ENCODE results near the gene RUFY2. TPM values are rescaled to one million over a fixed set of nuclear protein-coding genes. Genes with fewer than 3 reads are reported as not detected.

The RUFY2 gene
- total and polyA plus RNA-seq, 8 donors = 4.6 to 104 (median 27.6) TPM

DNA sequence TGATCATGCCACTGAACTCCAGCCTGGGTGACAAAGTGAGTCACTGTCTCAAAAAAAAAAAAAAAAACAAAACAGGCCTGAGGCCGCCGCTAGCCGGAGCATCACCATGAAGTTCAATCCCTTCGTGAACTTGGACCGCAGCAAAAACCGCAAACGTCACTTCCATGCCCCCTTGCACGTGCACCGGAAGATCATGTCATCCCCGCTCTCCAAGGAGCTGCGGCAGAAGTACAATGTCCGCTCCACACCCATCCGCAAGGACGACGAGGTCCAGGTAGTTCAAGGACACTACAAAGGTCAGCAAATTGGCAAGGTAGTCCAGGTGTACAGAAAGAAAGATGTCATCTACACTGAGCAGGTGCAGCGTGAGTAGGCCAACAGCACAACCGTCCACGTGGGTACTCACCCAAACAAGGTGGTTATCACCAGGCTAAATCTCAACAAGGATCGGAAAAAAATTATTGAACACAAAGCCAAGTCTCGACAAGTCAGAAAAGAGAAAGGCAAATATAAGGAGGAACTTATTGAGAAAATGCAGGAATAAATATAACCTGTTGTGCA lies 17.5 kb upstream of the RUFY2 start:
- H3K4me1 ChIP-seq = no peaks in the 10 kb centered on the region
- no peaks in the 10 kb centered on the region for H3K27me3 ChIP-seq
- intact Hi-C loops (cut with DNase I; ENCODE audit: low total_unique reads) = no loop called here
- no peak for DNase-seq
- no peaks in the 10 kb centered on the region for H3K9me3 ChIP-seq
- no peak overlapping the region for H3K27ac ChIP-seq
- H3K36me3 ChIP-seq = peaks cover 0 to 10% (median 0%) of the 10 kb centered on the region in 4 donors
- no peak for TF ChIP-seq POLR2AphosphoS5 (IDR thresholded peaks at IDR 0.05)
- TF ChIP-seq CTCF (IDR thresholded peaks at IDR 0.05) = no peak
- no peak for TF ChIP-seq EP300 (IDR thresholded peaks at IDR 0.05)
- no peak for TF ChIP-seq POLR2A (IDR thresholded peaks at IDR 0.05)
- WGBS, 5 donors = 81 to 92% (median 91%) methylated on average over 20 of the region's 20 CpGs
- H3K4me3 ChIP-seq = no peak overlapping the region

DNA sequence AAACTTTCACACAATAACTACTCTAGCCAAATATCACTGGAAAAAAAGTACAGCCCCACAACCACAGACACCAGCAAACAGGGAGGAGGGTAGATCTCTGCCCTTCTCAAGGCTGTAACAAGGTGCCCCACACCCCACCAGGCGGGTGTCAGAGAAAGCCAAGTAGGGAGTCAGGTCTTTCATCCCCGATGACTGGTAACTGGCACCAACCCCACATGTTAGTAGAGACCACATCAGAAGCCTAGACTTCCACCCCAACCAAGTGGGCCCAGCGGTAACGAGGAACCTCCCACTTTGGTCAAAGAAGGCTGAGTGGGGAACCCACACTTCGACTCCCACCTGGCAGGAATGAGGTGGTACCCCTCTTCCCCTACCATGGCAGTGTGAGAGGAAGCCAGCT lies 16.4 kb upstream of the RUFY2 start:
- intact Hi-C loops (cut with DNase I; ENCODE audit: low total_unique reads) = no loop called here
- H3K27me3 ChIP-seq = no peaks in the 10 kb centered on the region
- DNase-seq = peak in 1 of 2 donors; percentile 8
- H3K36me3 ChIP-seq = peaks cover 0 to 10% (median 0%) of the 10 kb centered on the region in 4 donors
- H3K4me1 ChIP-seq = no peaks in the 10 kb centered on the region
- no peak overlapping the region for H3K4me3 ChIP-seq
- no peak for TF ChIP-seq POLR2A (IDR thresholded peaks at IDR 0.05)
- no peak for TF ChIP-seq CTCF (IDR thresholded peaks at IDR 0.05)
- no peak for TF ChIP-seq EP300 (IDR thresholded peaks at IDR 0.05)
- no peak for TF ChIP-seq POLR2AphosphoS5 (IDR thresholded peaks at IDR 0.05)
- WGBS, 5 donors = 87 to 94% (median 91%) methylated on average over 4 to 5 of the region's 5 CpGs
- no peak overlapping the region for H3K27ac ChIP-seq
- no peaks in the 10 kb centered on the region for H3K9me3 ChIP-seq

DNA sequence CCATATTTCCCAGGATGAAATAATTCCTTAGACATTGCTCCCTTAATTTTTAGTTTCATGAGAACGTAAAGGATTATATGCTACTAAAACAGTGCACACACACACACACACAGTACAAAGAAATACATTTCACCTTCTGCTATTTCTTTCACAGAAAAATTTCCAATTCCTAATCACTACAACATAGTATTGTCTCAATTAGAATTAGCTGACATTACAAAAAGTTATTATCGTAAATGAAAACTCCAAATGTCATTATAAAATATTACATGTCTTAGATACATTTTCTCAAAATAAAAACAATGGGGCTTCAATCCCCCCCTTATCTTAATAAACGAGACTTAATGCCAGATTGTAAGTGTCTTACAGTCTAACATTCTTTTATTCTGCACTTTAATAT lies 12.3 kb upstream of the RUFY2 start:
- H3K36me3 ChIP-seq = peaks cover 0 to 17% (median 2%) of the 10 kb centered on the region in 4 donors
- H3K27me3 ChIP-seq = no peaks in the 10 kb centered on the region
- 72 to 85% (median 76%) methylated on average over 3 of the region's 3 CpGs for WGBS, 5 donors
- no peak for DNase-seq
- H3K9me3 ChIP-seq = no peaks in the 10 kb centered on the region
- TF ChIP-seq EP300 (IDR thresholded peaks at IDR 0.05) (no peak), POLR2A (IDR thresholded peaks at IDR 0.05) (no peak), POLR2AphosphoS5 (IDR thresholded peaks at IDR 0.05) (no peak)
- no peaks in the 10 kb centered on the region for H3K4me1 ChIP-seq
- H3K27ac ChIP-seq = no peak overlapping the region
- H3K4me3 ChIP-seq = no peak overlapping the region
- intact Hi-C loops (cut with DNase I; ENCODE audit: low total_unique reads) = no loop called here

GRCh38 chr10:68408898-68409518 lies 1.9 kb upstream of the RUFY2 start:
- intact Hi-C loops (cut with DNase I; ENCODE audit: low total_unique reads) = no loop called here

More at GRCh38 chr10:68408898-68409518, 1.9 kb upstream of the RUFY2 start:
- H3K27ac ChIP-seq = no peak overlapping the region
- 81 to 89% (median 87%) methylated on average over 2 of the region's 2 CpGs for WGBS, 5 donors
- H3K36me3 ChIP-seq = no peaks in the 10 kb centered on the region
- TF ChIP-seq POLR2A (IDR thresholded peaks at IDR 0.05) = no peak
- TF ChIP-seq EP300 (IDR thresholded peaks at IDR 0.05) = no peak
- no peak for TF ChIP-seq CTCF (IDR thresholded peaks at IDR 0.05)
- TF ChIP-seq POLR2AphosphoS5 (IDR thresholded peaks at IDR 0.05) = no peak
- no peaks in the 10 kb centered on the region for H3K9me3 ChIP-seq
- H3K27me3 ChIP-seq = no peaks in the 10 kb centered on the region
- DNase-seq = no peak
- H3K4me1 ChIP-seq = peaks cover 9 to 23% (median 14%) of the 10 kb centered on the region in 4 donors
- no peak overlapping the region for H3K4me3 ChIP-seq

Data from stomach (tissue), 9 donors.